Right atrium auricular region (tissue), 2 donors: Measurements from ENCODE around the gene ELOB. TPM values are rescaled to one million over a fixed set of nuclear protein-coding genes. Genes with fewer than 3 reads are reported as not detected.

Experiments used
- DNase-seq: peaks from one replicate; pipeline ENCODE4 v3.0.0-alpha.2; 2019; ENCODE audit warnings: low spot score
- H3K27ac ChIP-seq, 2 donors: fragments of 200-600 bp; sonication (generic); 1 replicate in 1 of 2; 2 replicates in 1 of 2; pipeline ENCODE4 v1.5.1; 2016 to 2019
- H3K27me3 ChIP-seq, 2 donors: fragments of 200-600 bp; sonication (generic); one replicate each; pipeline versions ENCODE4 v1.5.1 to v1.6.0; 2017 to 2019
- H3K36me3 ChIP-seq: fragments of 200-600 bp; sonication (generic); one replicate; pipeline ENCODE4 v1.5.1; 2016
- H3K4me1 ChIP-seq, 2 donors: fragments of 200-600 bp; sonication (generic); one replicate each; pipeline versions ENCODE4 v1.5.1 to v1.6.0; 2017 to 2019
- H3K4me3 ChIP-seq, 2 donors: fragments of 200-600 bp; sonication (generic); 1 replicate in 1 of 2; 2 replicates in 1 of 2; pipeline ENCODE4 v1.5.1; 2017 to 2019; ENCODE audit warnings: mild to moderate bottlenecking in 1 of 2, moderate library complexity in 1 of 2
- H3K9me3 ChIP-seq, 2 donors: fragments of 200-600 bp; sonication (generic); one replicate each; pipeline ENCODE4 v1.5.1; 2019
- CTCF ChIP-seq, 2 donors: fragments of 200-600 bp; sonication (generic); IDR thresholded peaks; one replicate each; pipeline ENCODE4 v1.5.1; 2019; ENCODE audit warnings: antibody characterized with exemption in 2 of 2
- total RNA-seq, 2 donors: library from RNA; depleted of rRNA; stranded (reverse); fragments of >200 nt; gene quantifications; one replicate each; pipeline ENCODE4 v1.1.0, GENCODE V29; 2016

ELOB gene
- total RNA-seq = 100 to 1,000 TPM; 408 to 856 TPM

- DNase-seq = peak; percentile 88
- H3K27me3 ChIP-seq = no peaks in the 10 kb centered on the region
- H3K36me3 ChIP-seq = peaks cover 7% of the 10 kb centered on the region
- peak within 1 kb of the TSS; percentile 98 to 100 for H3K27ac ChIP-seq
- peak within 1 kb of the TSS; percentile 85 to 98 for H3K4me3 ChIP-seq
- no peaks in the 10 kb centered on the region for H3K9me3 ChIP-seq
- peaks cover 0 to 37% of the 10 kb centered on the region in 2 donors for H3K4me1 ChIP-seq
- no peak for TF ChIP-seq CTCF (IDR thresholded peaks at IDR 0.05)
Measured at GRCh38 chr16:2777231-2777902, at the start of gene ELOB. TSS of gene ELOB (minus strand) at chr16:2777280. CDS start at chr16:2777239, 41 bp downstream.

GRCh38 chr16:2825906-2826305 is 48.8 kb upstream of the ELOB start:
- no peaks in the 10 kb centered on the region for H3K27me3 ChIP-seq
- H3K27ac ChIP-seq = no peak overlapping the region
- no peaks in the 10 kb centered on the region for H3K9me3 ChIP-seq
- H3K4me1 ChIP-seq = no peaks in the 10 kb centered on the region
- no peaks in the 10 kb centered on the region for H3K36me3 ChIP-seq
- H3K4me3 ChIP-seq = no peak overlapping the region
- DNase-seq = no peak
- no peak for TF ChIP-seq CTCF (IDR thresholded peaks at IDR 0.05)

GRCh38 chr16:2825049-2825742 is 48.1 kb upstream of the ELOB start:
- TF ChIP-seq CTCF (IDR thresholded peaks at IDR 0.05) = no peak
- H3K36me3 ChIP-seq = no peaks in the 10 kb centered on the region
- H3K27me3 ChIP-seq = no peaks in the 10 kb centered on the region
- no peaks in the 10 kb centered on the region for H3K4me1 ChIP-seq
- DNase-seq = no peak
- H3K27ac ChIP-seq = no peak overlapping the region
- H3K4me3 ChIP-seq = no peak overlapping the region
- H3K9me3 ChIP-seq = no peaks in the 10 kb centered on the region

GRCh38 chr16:2824626-2825025 is 47.5 kb upstream of the ELOB start:
- H3K27ac ChIP-seq = no peak overlapping the region
- no peaks in the 10 kb centered on the region for H3K9me3 ChIP-seq
- no peaks in the 10 kb centered on the region for H3K27me3 ChIP-seq
- H3K4me3 ChIP-seq = no peak overlapping the region
- H3K36me3 ChIP-seq = no peaks in the 10 kb centered on the region
- TF ChIP-seq CTCF (IDR thresholded peaks at IDR 0.05) = no peak
- no peak for DNase-seq
- no peaks in the 10 kb centered on the region for H3K4me1 ChIP-seq

- Histone ChIP-seq H3K27ac (no peak overlapping the region), H3K36me3 (no peaks in the 10 kb centered on the region), H3K27me3 (peaks cover 0 to 5% of the 10 kb centered on the region in 2 donors), H3K9me3 (no peaks in the 10 kb centered on the region), H3K4me1 (no peaks in the 10 kb centered on the region), H3K4me3 (no peak overlapping the region)
- no peak for TF ChIP-seq CTCF (IDR thresholded peaks at IDR 0.05)
- DNase-seq = no peak
Measured at GRCh38 chr16:2822496-2822895, 45.4 kb upstream of the ELOB start.
